ENCODE measurements around the gene ZNF521.

DNA sequence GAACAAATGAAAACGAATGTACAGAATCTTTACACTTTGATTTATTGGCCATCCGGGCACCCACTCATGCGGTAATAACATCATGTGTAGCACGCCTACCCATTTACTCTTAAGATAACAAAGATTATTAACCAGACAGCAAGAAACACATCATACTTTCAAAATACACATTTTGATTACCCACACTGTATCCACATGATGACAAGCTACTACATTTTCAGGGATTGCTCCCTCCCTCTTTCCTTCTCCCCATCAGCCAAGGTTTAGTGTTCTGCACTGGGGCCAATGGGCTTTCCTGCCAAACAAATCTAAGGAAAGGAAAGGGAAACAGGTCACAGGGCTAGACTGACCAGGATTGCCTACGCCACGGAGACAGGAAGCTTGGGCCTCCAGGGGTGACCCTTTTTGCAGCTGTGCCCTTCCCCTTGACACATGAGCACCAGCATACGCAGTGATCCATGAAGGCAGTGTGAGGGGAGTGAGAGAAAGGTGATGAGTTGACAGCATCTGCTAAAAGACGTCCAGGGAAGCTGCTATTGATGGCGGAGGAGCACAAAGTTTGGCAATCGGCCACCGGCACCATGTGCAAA lies 76.5 kb downstream of the ZNF521 start:
- TF ChIP-seq POLR2AphosphoS5 (IDR thresholded peaks at IDR 0.05; ENCODE audit: insufficient read depth, low read depth, low read length) (peak; percentile 74), POLR2A (IDR thresholded peaks at IDR 0.05; ENCODE audit: low read depth, low read length) (peak; percentile 40), FOS (IDR thresholded peaks at IDR 0.05; ENCODE audit: borderline replicate concordance, insufficient read depth, low read length) (no peak)
- TF ChIP-seq, protein P1, sequence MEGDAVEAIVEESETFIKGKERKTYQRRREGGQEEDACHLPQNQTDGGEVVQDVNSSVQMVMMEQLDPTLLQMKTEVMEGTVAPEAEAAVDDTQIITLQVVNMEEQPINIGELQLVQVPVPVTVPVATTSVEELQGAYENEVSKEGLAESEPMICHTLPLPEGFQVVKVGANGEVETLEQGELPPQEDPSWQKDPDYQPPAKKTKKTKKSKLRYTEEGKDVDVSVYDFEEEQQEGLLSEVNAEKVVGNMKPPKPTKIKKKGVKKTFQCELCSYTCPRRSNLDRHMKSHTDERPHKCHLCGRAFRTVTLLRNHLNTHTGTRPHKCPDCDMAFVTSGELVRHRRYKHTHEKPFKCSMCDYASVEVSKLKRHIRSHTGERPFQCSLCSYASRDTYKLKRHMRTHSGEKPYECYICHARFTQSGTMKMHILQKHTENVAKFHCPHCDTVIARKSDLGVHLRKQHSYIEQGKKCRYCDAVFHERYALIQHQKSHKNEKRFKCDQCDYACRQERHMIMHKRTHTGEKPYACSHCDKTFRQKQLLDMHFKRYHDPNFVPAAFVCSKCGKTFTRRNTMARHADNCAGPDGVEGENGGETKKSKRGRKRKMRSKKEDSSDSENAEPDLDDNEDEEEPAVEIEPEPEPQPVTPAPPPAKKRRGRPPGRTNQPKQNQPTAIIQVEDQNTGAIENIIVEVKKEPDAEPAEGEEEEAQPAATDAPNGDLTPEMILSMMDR (IDR thresholded peaks at IDR 0.05; ENCODE audit: extremely low read depth in 1 of 2, insufficient read depth in 1 of 2, low read depth in 1 of 2, low read length in 2 of 2) = no peak

Measured in endothelial cell of umbilical vein (primary cell).